ENCODE data around the gene MAGI1. TPM values are rescaled to one million over a fixed set of nuclear protein-coding genes. Genes with fewer than 3 reads are reported as not detected.
A peak's percentile ranks its signal among the peaks of the same experiment; 100 is the strongest.

The MAGI1 gene
- total RNA-seq, 1 experiment from 2014 or later = 38.6 TPM

GRCh38 chr3:65983100-65983499 lies 55.6 kb downstream of the MAGI1 start (continued):
- TF ChIP-seq EZH2 (IDR thresholded peaks at IDR 0.05) = no peak
- no peak for TF ChIP-seq ZFX (IDR thresholded peaks at IDR 0.05)
- TF ChIP-seq ZNF274 (IDR thresholded peaks at IDR 0.05; ENCODE audit: low read depth, low read length) = no peak

- CTCF ChIA-PET = no interaction called here
Observed at GRCh38 chr3:65979731-65980130, 59.0 kb downstream of the MAGI1 start.

More at GRCh38 chr3:65979731-65980130, 59.0 kb downstream of the MAGI1 start:
- BruUV-seq (replicated peaks) = no TSS peak
- Histone ChIP-seq H3K9me2 (ENCODE audit: insufficient read depth) (no peaks in the 10 kb centered on the region), H3K4me1 (ENCODE audit: control insufficient read depth in 1 of 2, insufficient read depth in 2 of 2, low read length in 2 of 2) (peaks cover 13 to 16% of the 10 kb centered on the region in 2 experiments; a peak in 3 of 4 replicates), H3K9me3 (ENCODE audit: control insufficient read depth in 1 of 2, insufficient read depth in 1 of 2, low read depth in 1 of 2, low read length in 2 of 2) (no peaks in the 10 kb centered on the region), H2AFZ (ENCODE audit: low read depth, low read length, poor library complexity, severe bottlenecking) (no peak overlapping the region), H3K9ac (ENCODE audit: low read length) (no peak overlapping the region), H3K4me2 (ENCODE audit: low read length) (peak overlapping the region; percentile 20; the same call in 1 of the 2 replicates), H4K20me1 (ENCODE audit: insufficient read depth) (no peaks in the 10 kb centered on the region), H3K36me3 (ENCODE audit: control insufficient read depth in 1 of 2, insufficient read depth in 2 of 2, low read length in 2 of 2) (no peaks in the 10 kb centered on the region), H3K79me2 (ENCODE audit: insufficient read depth, low read length) (no peaks in the 10 kb centered on the region), H3K27me3 (ENCODE audit: insufficient read depth, low read length) (no peaks in the 10 kb centered on the region), H3K4me3 (replicated peaks in 1 of 2; ENCODE audit: low read depth in 1 of 2, low read length in 2 of 2) (no peak overlapping the region), H3K27ac (ENCODE audit: low read depth, low read length) (no peak overlapping the region)
- POLR2A ChIA-PET = no interaction called here
- ATAC-seq (peak; percentile 44), DNase-seq (ENCODE audit: low read depth, low spot score) (no peak)
- intact Hi-C loops (cut with micrococcal nuclease) = no loop called here
- RAD21 ChIA-PET (ENCODE audit: low non-redundant PET in 1 of 2, low total read pairs in 2 of 2, uncharacterized antibody in 2 of 2, unreplicated experiment in 2 of 2) = interaction anchor here in 1 of 2 experiments (0.7 kb wide), 1 partner anchor 60 kb away, joined by 3 read pairs; no protein-coding TSS in a partner anchor
- TF ChIP-seq CBX3 (IDR thresholded peaks at IDR 0.05; ENCODE audit: low read depth) = no peak
- TF ChIP-seq ZNF274 (IDR thresholded peaks at IDR 0.05; ENCODE audit: low read depth, low read length) = no peak
- TF ChIP-seq ELF1 (IDR thresholded peaks at IDR 0.05; ENCODE audit: borderline replicate concordance, low read depth) = no peak
- TF ChIP-seq SP1 (IDR thresholded peaks at IDR 0.05; ENCODE audit: low read depth) = no peak
- no peak for TF ChIP-seq POLR2A (IDR thresholded peaks at IDR 0.05; ENCODE audit: borderline replicate concordance, extremely low read depth, insufficient read depth, insufficient read length)
- no peak for TF ChIP-seq JUND (IDR thresholded peaks at IDR 0.05)
- TF ChIP-seq FOSL1 (IDR thresholded peaks at IDR 0.05; ENCODE audit: low read depth) = peak; percentile 21; the same call in 1 of the 2 replicates
- peak; percentile 78 for TF ChIP-seq MAX (IDR thresholded peaks at IDR 0.05)
- TF ChIP-seq EZH2phosphoT487 (IDR thresholded peaks at IDR 0.05; ENCODE audit: borderline replicate concordance) = no peak
- no peak for TF ChIP-seq YY1 (IDR thresholded peaks at IDR 0.05; ENCODE audit: extremely low read depth, insufficient replicate concordance, low read depth, low read length)
- no peak for TF ChIP-seq ATF3 (IDR thresholded peaks at IDR 0.05)
- no peak for TF ChIP-seq TCF7L2 (IDR thresholded peaks at IDR 0.05; ENCODE audit: borderline replicate concordance, extremely low read depth, insufficient read depth, insufficient read length)
- TF ChIP-seq EZH2 (IDR thresholded peaks at IDR 0.05) = no peak
- no peak for TF ChIP-seq CEBPB (IDR thresholded peaks at IDR 0.05; ENCODE audit: low read depth)
- no peak for TF ChIP-seq EGR1 (IDR thresholded peaks at IDR 0.05; ENCODE audit: low read depth)
- TF ChIP-seq ZBTB33 (IDR thresholded peaks at IDR 0.05; ENCODE audit: extremely low read depth, insufficient replicate concordance, low read length) = no peak
